Lower leg skin (tissue), 3 donors: ENCODE data around the gene GAS6.

ENCODE experiments used
- POLR2A ChIP-seq, 2 donors: fragments of 450-650 bp; IDR thresholded peaks; one replicate each; pipeline ENCODE4 v1.6.1; 2016 to 2017; ENCODE audit warnings: antibody characterized with exemption in 2 of 2, mild to moderate bottlenecking in 1 of 2, moderate library complexity in 1 of 2
- TF ChIP-seq, protein P1 (sequence below), 3 donors: fragments of 450-650 bp; IDR thresholded peaks; one replicate each; pipeline ENCODE4 v1.5.1; 2016; ENCODE audit warnings: antibody characterized with exemption in 3 of 3, mild to moderate bottlenecking in 3 of 3, moderate library complexity in 2 of 3

- TF ChIP-seq, protein P1, sequence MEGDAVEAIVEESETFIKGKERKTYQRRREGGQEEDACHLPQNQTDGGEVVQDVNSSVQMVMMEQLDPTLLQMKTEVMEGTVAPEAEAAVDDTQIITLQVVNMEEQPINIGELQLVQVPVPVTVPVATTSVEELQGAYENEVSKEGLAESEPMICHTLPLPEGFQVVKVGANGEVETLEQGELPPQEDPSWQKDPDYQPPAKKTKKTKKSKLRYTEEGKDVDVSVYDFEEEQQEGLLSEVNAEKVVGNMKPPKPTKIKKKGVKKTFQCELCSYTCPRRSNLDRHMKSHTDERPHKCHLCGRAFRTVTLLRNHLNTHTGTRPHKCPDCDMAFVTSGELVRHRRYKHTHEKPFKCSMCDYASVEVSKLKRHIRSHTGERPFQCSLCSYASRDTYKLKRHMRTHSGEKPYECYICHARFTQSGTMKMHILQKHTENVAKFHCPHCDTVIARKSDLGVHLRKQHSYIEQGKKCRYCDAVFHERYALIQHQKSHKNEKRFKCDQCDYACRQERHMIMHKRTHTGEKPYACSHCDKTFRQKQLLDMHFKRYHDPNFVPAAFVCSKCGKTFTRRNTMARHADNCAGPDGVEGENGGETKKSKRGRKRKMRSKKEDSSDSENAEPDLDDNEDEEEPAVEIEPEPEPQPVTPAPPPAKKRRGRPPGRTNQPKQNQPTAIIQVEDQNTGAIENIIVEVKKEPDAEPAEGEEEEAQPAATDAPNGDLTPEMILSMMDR (IDR thresholded peaks at IDR 0.05): no peak
- no peak for TF ChIP-seq POLR2A (IDR thresholded peaks at IDR 0.05)
These were observed 11.5 kb upstream of the GAS6 start for GRCh38 chr13:113875429-113875815.
